NCI-H748 (cell line): ENCODE data around the gene BCL7A.

ENCODE experiments used
- DNase-seq: peaks from one replicate; lab custom pipeline; 2025; ENCODE audit not compliant: unreplicated experiment; lab: John Stamatoyannopoulos, UW

The BCL7A gene

GRCh38 chr12:121996945-121997612 lies 24.6 kb upstream of the BCL7A start:
- DNase-seq: no peak

- peak; percentile 67 for DNase-seq
Measured at GRCh38 chr12:122001466-122002209, 20.0 kb upstream of the BCL7A start.

- no peak for DNase-seq
Measured at GRCh38 chr12:122003651-122004611, 17.8 kb upstream of the BCL7A start.

GRCh38 chr12:122004633-122005071 lies 17.0 kb upstream of the BCL7A start:
- no peak for DNase-seq

GRCh38 chr12:122005252-122005776 lies 16.4 kb upstream of the BCL7A start:
- DNase-seq: no peak

GRCh38 chr12:122006186-122006926 lies 15.3 kb upstream of the BCL7A start:
- no peak for DNase-seq

GRCh38 chr12:122009741-122010140 lies 11.9 kb upstream of the BCL7A start:
- DNase-seq: no peak

GRCh38 chr12:122012184-122012583 lies 9.5 kb upstream of the BCL7A start:
- no peak for DNase-seq

- DNase-seq: no peak
Measured at GRCh38 chr12:122013136-122013535, 8.5 kb upstream of the BCL7A start.

GRCh38 chr12:122013791-122014590 lies 7.7 kb upstream of the BCL7A start:
- peak; percentile 33 for DNase-seq

- no peak for DNase-seq
Measured at GRCh38 chr12:122014781-122015180, 6.9 kb upstream of the BCL7A start.

- DNase-seq: no peak
Measured at GRCh38 chr12:122018457-122018856, 3.2 kb upstream of the BCL7A start.

GRCh38 chr12:122018937-122019336 lies 2.7 kb upstream of the BCL7A start:
- no peak for DNase-seq

GRCh38 chr12:122020795-122021192 lies 890 bp upstream of the BCL7A start:
- DNase-seq: no peak

GRCh38 chr12:122021193-122021821 lies 377 bp upstream of the BCL7A start:
- peak; percentile 56 for DNase-seq

GRCh38 chr12:122022393-122023338 lies 982 bp downstream of the BCL7A start:
- peak; percentile 60 for DNase-seq

- DNase-seq: peak; percentile 55
Measured at GRCh38 chr12:122023339-122024131, 1.9 kb downstream of the BCL7A start.
